Endothelial cell of umbilical vein (primary cell): ENCODE results near the gene MOCS1. TPM values are rescaled to one million over a fixed set of nuclear protein-coding genes. Genes with fewer than 3 reads are reported as not detected.

Experiments
- BruUV-seq: library from RNA; stranded (reverse); fragments of 400-500 nt; replicated peaks from 2 replicates; lab custom pipeline; 2021; lab: Mats Ljungman, UMichigan
- CTCF ChIA-PET: fragments of 300-600, 350-600 bp; sonication (Branson Sonifier 250); formaldehyde crosslinking; loops from one replicate; lab custom pipeline; 2021; ENCODE audit warnings: antibody characterized with exemption, inconsistent platforms; lab: Charles Lee
- POLR2A ChIA-PET: fragments of 300-600, 350-600 bp; sonication (Branson Sonifier 250); formaldehyde crosslinking; loops from one replicate; lab custom pipeline; 2021; ENCODE audit warnings: antibody characterized with exemption, inconsistent platforms; lab: Charles Lee
- DNase-seq: peaks from one replicate; pipeline ENCODE4 v3.0.0-alpha.2; 2011; ENCODE audit warnings: low read depth, low spot score
- FAIRE-seq: peaks from 2 replicates; lab custom pipeline; 2011; peaks lifted over from hg19 to GRCh38; lab: Jason Lieb, UNC
- H2AFZ ChIP-seq: 2 replicates; pipeline ENCODE4 v1.6.0; 2012; ENCODE audit warnings: low read depth, low read length, control low read depth, inconsistent platforms
- H3K27ac ChIP-seq: 2 replicates; pipeline ENCODE4 v1.5.1; 2011; ENCODE audit warnings: low read depth, mild to moderate bottlenecking, control low read depth, low read length, moderate library complexity; ENCODE audit not compliant: insufficient read depth
- H3K27me3 ChIP-seq, 2 experiments: 2 replicates each; pipeline versions ENCODE4 v1.6.0 to v1.6.1; 2011; ENCODE audit warnings: low read length in 2 of 2, mixed read lengths in 1 of 2; ENCODE audit not compliant: control insufficient read depth in 2 of 2, insufficient read depth in 2 of 2
- H3K36me3 ChIP-seq, 2 experiments: 2 replicates in 1 of 2; 3 replicates in 1 of 2; pipeline ENCODE4 v1.5.1; 2011; ENCODE audit warnings: low read length in 2 of 2, mild to moderate bottlenecking in 1 of 2, moderate library complexity in 1 of 2; ENCODE audit not compliant: control insufficient read depth in 2 of 2, insufficient read depth in 2 of 2; ENCODE audit errors: extremely low read depth in 1 of 2
- H3K4me1 ChIP-seq: 3 replicates; pipeline ENCODE4 v1.5.1; 2011; ENCODE audit warnings: mild to moderate bottlenecking, low read length; ENCODE audit not compliant: control insufficient read depth, insufficient read depth; ENCODE audit errors: extremely low read depth
- H3K4me2 ChIP-seq: 2 replicates; pipeline ENCODE4 v1.6.1; 2011; ENCODE audit warnings: low read length, control low read depth, mixed read lengths; ENCODE audit not compliant: insufficient read depth
- H3K4me3 ChIP-seq, 3 experiments: fragments of 200-600 bp in 1 of 3; sonication (generic), shearing (Covaris generic) in 1 of 3; replicated peaks in 1 of 3; 2 replicates each; pipeline ENCODE4 v1.5.1; 2011 to 2016; ENCODE audit warnings: control low read depth in 3 of 3, low read length in 3 of 3, mild to moderate bottlenecking in 2 of 3, inconsistent platforms in 1 of 3, low read depth in 1 of 3, moderate library complexity in 1 of 3; ENCODE audit not compliant: insufficient read depth in 1 of 3
- H3K79me2 ChIP-seq: 2 replicates; pipeline ENCODE4 v1.6.0; 2012; ENCODE audit warnings: low read length, inconsistent platforms; ENCODE audit not compliant: control insufficient read depth, insufficient read depth
- H3K9ac ChIP-seq: replicated peaks from 2 replicates; pipeline ENCODE3; 2011; ENCODE audit warnings: low read length, control low read depth; ENCODE audit not compliant: insufficient read depth; ENCODE audit errors: extremely low read depth
- H3K9me1 ChIP-seq: replicated peaks from 3 replicates; pipeline ENCODE4 v1.6.0; 2011; ENCODE audit warnings: mild to moderate bottlenecking, low read length; ENCODE audit not compliant: control insufficient read depth, insufficient read depth; ENCODE audit errors: extremely low read depth
- H3K9me3 ChIP-seq: replicated peaks from 2 replicates; pipeline ENCODE4 v1.5.1; 2012; ENCODE audit warnings: low read length, inconsistent platforms; ENCODE audit not compliant: control insufficient read depth, insufficient read depth
- H4K20me1 ChIP-seq: replicated peaks from 2 replicates; pipeline ENCODE3; 2011; ENCODE audit warnings: mild to moderate bottlenecking, low read length; ENCODE audit not compliant: control insufficient read depth, insufficient read depth; ENCODE audit errors: extremely low read depth
- EZH2 ChIP-seq: IDR thresholded peaks from 2 replicates; pipeline ENCODE4 v1.6.1; 2012; ENCODE audit warnings: borderline replicate concordance, low read depth, mild to moderate bottlenecking, moderate library complexity, low read length, inconsistent platforms; ENCODE audit not compliant: severe bottlenecking
- FOS ChIP-seq: IDR thresholded peaks from 2 replicates; pipeline ENCODE4 v1.6.1; 2011; ENCODE audit warnings: mild to moderate bottlenecking, low read length, moderate library complexity, borderline replicate concordance; ENCODE audit not compliant: insufficient read depth
- JUN ChIP-seq: IDR thresholded peaks from 2 replicates; pipeline ENCODE4 v1.6.1; 2011; ENCODE audit warnings: borderline replicate concordance, low read depth; ENCODE audit not compliant: insufficient read length, insufficient read depth
- MYC ChIP-seq: IDR thresholded peaks from one replicate; pipeline ENCODE4 v1.6.1; 2011; ENCODE audit warnings: mild to moderate bottlenecking, low read depth, low read length
- POLR2A ChIP-seq: IDR thresholded peaks from 2 replicates; pipeline ENCODE4 v1.6.1; 2012; ENCODE audit warnings: low read depth, mild to moderate bottlenecking, control low read depth, low read length
- POLR2AphosphoS5 ChIP-seq: IDR thresholded peaks from 2 replicates; pipeline ENCODE4 v1.6.1; 2012; ENCODE audit warnings: low read depth, mild to moderate bottlenecking, control low read depth, low read length, moderate library complexity; ENCODE audit not compliant: insufficient read depth
- dilution Hi-C: fragments of 300-500 bp; cut with MboI; formaldehyde crosslinking; loops from one replicate; pipeline ENCODE4 v1.15.0; 2019; ENCODE audit warnings: low sequenced_read_pairs; ENCODE audit not compliant: extremely low pct_ligation_motif_present
- intact Hi-C: fragments of 100-400 bp; cut with micrococcal nuclease; formaldehyde crosslinking; loops from one replicate; pipeline ENCODE4 v1.10.0; 2022
- polyA plus RNA-seq, 4 experiments: library from polyadenylated mRNA; depleted of rRNA in 3 of 4; stranded (reverse) in 3 of 4; unstranded in 1 of 4; fragments of >200 nt; gene quantifications; 2 replicates each; pipeline versions ENCODE4 v1.2.1 to v1.2.3, GENCODE V29; 2011 to 2012; ENCODE audit warnings: missing spikeins in 1 of 4
- total RNA-seq: library from RNA; stranded (reverse); gene quantifications from 2 replicates; pipeline ENCODE4 v1.2.3, GENCODE V29; 2021
- TF ChIP-seq, protein P1 (sequence below), 2 donors: IDR thresholded peaks; 1 replicate in 1 of 2; 2 replicates in 1 of 2; pipeline ENCODE4 v1.5.1; 2011; ENCODE audit warnings: low read length in 2 of 2, mild to moderate bottlenecking in 2 of 2, moderate library complexity in 2 of 2, control low read depth in 1 of 2, inconsistent platforms in 1 of 2, low read depth in 1 of 2; ENCODE audit not compliant: insufficient read depth in 1 of 2; ENCODE audit errors: extremely low read depth in 1 of 2

Gene MOCS1
- total and polyA plus RNA-seq, 2 donors (not counting 3 experiments of a cell fraction or from before 2014, with no cell fraction given): 8.3 to 12.8 TPM

GRCh38 chr6:39948199-39948791 is 14.0 kb upstream of the MOCS1 start:
- CTCF ChIA-PET: no interaction called here
- Histone ChIP-seq H3K9me1 (no peaks in the 10 kb centered on the region), H3K9me3 (no peaks in the 10 kb centered on the region), H2AFZ (no peak overlapping the region), H3K4me1 (no peaks in the 10 kb centered on the region), H3K9ac (no peak overlapping the region), H3K4me3 (no peak overlapping the region), H3K36me3 (no peaks in the 10 kb centered on the region), H3K27ac (no peak overlapping the region), H4K20me1 (no peaks in the 10 kb centered on the region), H3K27me3 (no peaks in the 10 kb centered on the region), H3K4me2 (no peak overlapping the region), H3K79me2 (no peaks in the 10 kb centered on the region)
- BruUV-seq: no TSS peak
- DNase-seq (no peak), FAIRE-seq (no peak)
- dilution Hi-C loops (no loop called here), intact Hi-C loops (no loop called here)
- TF ChIP-seq EZH2 (no peak), POLR2A (no peak), FOS (no peak), JUN (no peak), MYC (no peak), POLR2AphosphoS5 (no peak)
- TF ChIP-seq, protein P1, sequence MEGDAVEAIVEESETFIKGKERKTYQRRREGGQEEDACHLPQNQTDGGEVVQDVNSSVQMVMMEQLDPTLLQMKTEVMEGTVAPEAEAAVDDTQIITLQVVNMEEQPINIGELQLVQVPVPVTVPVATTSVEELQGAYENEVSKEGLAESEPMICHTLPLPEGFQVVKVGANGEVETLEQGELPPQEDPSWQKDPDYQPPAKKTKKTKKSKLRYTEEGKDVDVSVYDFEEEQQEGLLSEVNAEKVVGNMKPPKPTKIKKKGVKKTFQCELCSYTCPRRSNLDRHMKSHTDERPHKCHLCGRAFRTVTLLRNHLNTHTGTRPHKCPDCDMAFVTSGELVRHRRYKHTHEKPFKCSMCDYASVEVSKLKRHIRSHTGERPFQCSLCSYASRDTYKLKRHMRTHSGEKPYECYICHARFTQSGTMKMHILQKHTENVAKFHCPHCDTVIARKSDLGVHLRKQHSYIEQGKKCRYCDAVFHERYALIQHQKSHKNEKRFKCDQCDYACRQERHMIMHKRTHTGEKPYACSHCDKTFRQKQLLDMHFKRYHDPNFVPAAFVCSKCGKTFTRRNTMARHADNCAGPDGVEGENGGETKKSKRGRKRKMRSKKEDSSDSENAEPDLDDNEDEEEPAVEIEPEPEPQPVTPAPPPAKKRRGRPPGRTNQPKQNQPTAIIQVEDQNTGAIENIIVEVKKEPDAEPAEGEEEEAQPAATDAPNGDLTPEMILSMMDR (IDR thresholded peaks at IDR 0.05; ENCODE audit: extremely low read depth in 1 of 2, insufficient read depth in 1 of 2, low read depth in 1 of 2, low read length in 2 of 2): no peak
- POLR2A ChIA-PET: no interaction called here
